Vagina (tissue), 2 donors: Measurements from ENCODE around the gene TTC23.

ENCODE experiments used
- CTCF ChIP-seq, 3 experiments: fragments of 450-650 bp in 2 of 3; fragments of 200-600 bp in 1 of 3; sonication (generic) in 1 of 3; IDR thresholded peaks; one replicate each; pipeline ENCODE4 v1.5.1; 2017 to 2019; ENCODE audit warnings: antibody characterized with exemption in 3 of 3, mild to moderate bottlenecking in 2 of 3, moderate library complexity in 2 of 3
- POLR2A ChIP-seq, 2 donors: fragments of 450-650 bp; IDR thresholded peaks; one replicate each; pipeline ENCODE4 v1.6.1; 2017; ENCODE audit warnings: antibody characterized with exemption in 2 of 2, mild to moderate bottlenecking in 2 of 2, moderate library complexity in 2 of 2
- POLR2AphosphoS5 ChIP-seq, 2 donors: sonication (generic); formaldehyde crosslinking; IDR thresholded peaks; one replicate each; pipeline ENCODE4 v1.9.0; 2017; ENCODE audit warnings: antibody characterized with exemption in 2 of 2, mild to moderate bottlenecking in 2 of 2, low read depth in 1 of 2; ENCODE audit not compliant: insufficient read depth in 1 of 2

DNA sequence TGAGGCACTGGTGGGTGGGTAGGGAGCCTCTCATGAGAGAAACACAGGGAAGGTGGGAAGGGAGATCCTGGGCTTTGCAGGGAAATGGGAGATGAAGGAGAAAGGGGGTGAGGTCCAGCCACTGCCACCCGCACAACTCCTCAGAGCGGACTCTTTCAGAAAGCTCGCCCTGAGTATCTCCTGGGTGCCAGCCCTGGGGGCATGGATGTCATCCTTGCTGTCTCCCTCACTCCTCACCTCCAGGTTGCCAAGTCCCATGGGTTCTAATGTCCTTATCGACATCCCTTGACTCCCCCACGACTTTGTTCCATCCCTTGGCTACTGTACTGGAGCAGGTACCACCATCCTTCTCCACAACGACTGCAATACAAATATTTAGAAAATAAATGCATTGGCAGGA, 103.6 kb downstream of the TTC23 start:
- TF ChIP-seq POLR2A (IDR thresholded peaks at IDR 0.05) (no peak), CTCF (IDR thresholded peaks at IDR 0.05) (no peak), POLR2AphosphoS5 (IDR thresholded peaks at IDR 0.05; ENCODE audit: insufficient read depth in 1 of 2, low read depth in 1 of 2) (no peak)
